Mesothelial cell of epicardium (in vitro differentiated cells): ENCODE measurements around the gene BUD23. TPM values are rescaled to one million over a fixed set of nuclear protein-coding genes. Genes with fewer than 3 reads are reported as not detected.
A peak's percentile ranks its signal among the peaks of the same experiment; 100 is the strongest.
"Not testable (repeated sequence)": the region's sequence is repeated elsewhere in the genome, so short reads cannot be mapped to it uniquely, and the experiment has no call there.

Source experiments
- DNase-seq, 2 experiments: peaks; one replicate each; pipeline ENCODE4 v3.0.0; 2021; ENCODE audit warnings: low spot score in 2 of 2; ENCODE audit not compliant: unreplicated experiment in 2 of 2
- H3K27ac Mint-ChIP-seq: 2 replicates; pipeline ENCODE4 v1.8.0; 2021; ENCODE audit warnings: mixed read lengths
- H3K27me3 Mint-ChIP-seq: 2 replicates; pipeline ENCODE4 v1.8.0; 2021; ENCODE audit warnings: low read depth, mixed read lengths
- H3K36me3 Mint-ChIP-seq: 2 replicates; pipeline ENCODE4 v1.8.0; 2021; ENCODE audit warnings: mixed read lengths
- H3K4me1 Mint-ChIP-seq: 2 replicates; pipeline ENCODE4 v1.8.0; 2021; ENCODE audit warnings: mixed read lengths
- H3K4me3 Mint-ChIP-seq: 2 replicates; pipeline ENCODE4 v1.8.0; 2021; ENCODE audit warnings: mild to moderate bottlenecking, moderate library complexity, mixed read lengths
- H3K9me3 Mint-ChIP-seq: 2 replicates; pipeline ENCODE4 v1.8.0; 2021; ENCODE audit warnings: mixed read lengths
- total RNA-seq: library from RNA; stranded (reverse); gene quantifications from 3 replicates; pipeline ENCODE4 v1.2.1, GENCODE V29; 2021
- TF ChIP-seq, protein P1 (sequence below): fragments of 200-600 bp; sonication (generic); IDR thresholded peaks from one replicate; pipeline ENCODE4 v1.5.0; 2021; ENCODE audit warnings: antibody characterized with exemption; ENCODE audit not compliant: unreplicated experiment

BUD23 gene
- total RNA-seq, 1 donor from 2014 or later, result 69.1 TPM

DNA sequence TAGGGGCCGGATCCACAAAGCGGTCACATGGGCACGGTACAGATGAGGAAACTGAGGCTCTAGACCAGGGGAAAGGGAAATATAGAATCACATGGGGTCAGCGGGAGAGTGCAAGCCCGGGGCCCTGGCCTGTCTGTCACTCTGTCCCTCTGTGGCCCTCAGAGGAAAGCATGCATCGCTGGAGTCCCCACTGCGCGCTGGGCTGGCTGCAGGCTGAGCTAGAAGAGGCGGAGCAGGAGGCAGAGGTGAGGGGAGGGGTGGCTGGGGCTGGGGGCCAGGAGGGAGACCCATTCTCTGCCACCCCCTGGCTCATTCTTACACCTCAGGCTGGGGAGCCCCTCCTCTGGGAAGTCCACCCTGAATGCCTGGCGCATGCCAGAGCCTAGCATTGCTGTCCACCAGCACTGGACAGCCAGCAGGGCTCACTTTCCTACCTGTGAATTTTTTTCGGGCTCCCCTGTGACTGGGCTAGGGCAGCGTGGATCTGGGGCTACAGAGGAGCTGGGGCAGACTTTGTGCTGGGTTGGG is 13.5 kb upstream of the BUD23 start:
- TF ChIP-seq, protein P1, sequence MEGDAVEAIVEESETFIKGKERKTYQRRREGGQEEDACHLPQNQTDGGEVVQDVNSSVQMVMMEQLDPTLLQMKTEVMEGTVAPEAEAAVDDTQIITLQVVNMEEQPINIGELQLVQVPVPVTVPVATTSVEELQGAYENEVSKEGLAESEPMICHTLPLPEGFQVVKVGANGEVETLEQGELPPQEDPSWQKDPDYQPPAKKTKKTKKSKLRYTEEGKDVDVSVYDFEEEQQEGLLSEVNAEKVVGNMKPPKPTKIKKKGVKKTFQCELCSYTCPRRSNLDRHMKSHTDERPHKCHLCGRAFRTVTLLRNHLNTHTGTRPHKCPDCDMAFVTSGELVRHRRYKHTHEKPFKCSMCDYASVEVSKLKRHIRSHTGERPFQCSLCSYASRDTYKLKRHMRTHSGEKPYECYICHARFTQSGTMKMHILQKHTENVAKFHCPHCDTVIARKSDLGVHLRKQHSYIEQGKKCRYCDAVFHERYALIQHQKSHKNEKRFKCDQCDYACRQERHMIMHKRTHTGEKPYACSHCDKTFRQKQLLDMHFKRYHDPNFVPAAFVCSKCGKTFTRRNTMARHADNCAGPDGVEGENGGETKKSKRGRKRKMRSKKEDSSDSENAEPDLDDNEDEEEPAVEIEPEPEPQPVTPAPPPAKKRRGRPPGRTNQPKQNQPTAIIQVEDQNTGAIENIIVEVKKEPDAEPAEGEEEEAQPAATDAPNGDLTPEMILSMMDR, result no peak
- H3K4me3 Mint-ChIP-seq, result peak overlapping the region; percentile 20
- no peak overlapping the region for H3K27ac Mint-ChIP-seq
- peaks cover 7% of the 10 kb centered on the region for H3K36me3 Mint-ChIP-seq
- no peak for DNase-seq
- H3K27me3 Mint-ChIP-seq, result peaks cover 4% of the 10 kb centered on the region
- H3K4me1 Mint-ChIP-seq, result peaks cover 9% of the 10 kb centered on the region
- H3K9me3 Mint-ChIP-seq, result no peaks in the 10 kb centered on the region

DNA sequence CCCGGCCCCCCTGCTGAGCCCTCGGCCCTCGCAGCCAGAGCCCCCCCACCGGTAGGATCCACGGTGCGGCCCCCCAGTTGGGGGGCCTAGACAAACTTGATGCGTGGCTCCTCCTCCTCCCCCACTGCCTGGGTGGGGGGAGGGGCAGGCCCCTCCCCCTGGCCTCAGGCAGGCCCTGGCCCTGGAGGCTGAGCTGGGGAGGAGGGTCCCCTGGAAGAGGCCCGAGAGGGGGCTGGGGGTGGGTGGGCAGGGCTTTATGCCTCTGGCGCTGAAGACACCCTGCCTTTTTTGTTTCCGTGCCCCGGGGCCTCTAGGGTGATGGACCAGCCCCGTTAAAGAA is 12.1 kb upstream of the BUD23 start:
- no peak overlapping the region for H3K27ac Mint-ChIP-seq
- H3K4me3 Mint-ChIP-seq, result no peak overlapping the region
- H3K36me3 Mint-ChIP-seq, result peaks cover 8% of the 10 kb centered on the region
- H3K4me1 Mint-ChIP-seq, result peaks cover 9% of the 10 kb centered on the region
- no peaks in the 10 kb centered on the region for H3K9me3 Mint-ChIP-seq
- no peaks in the 10 kb centered on the region for H3K27me3 Mint-ChIP-seq
- DNase-seq, result no peak
- TF ChIP-seq, protein P1, result no peak

DNA sequence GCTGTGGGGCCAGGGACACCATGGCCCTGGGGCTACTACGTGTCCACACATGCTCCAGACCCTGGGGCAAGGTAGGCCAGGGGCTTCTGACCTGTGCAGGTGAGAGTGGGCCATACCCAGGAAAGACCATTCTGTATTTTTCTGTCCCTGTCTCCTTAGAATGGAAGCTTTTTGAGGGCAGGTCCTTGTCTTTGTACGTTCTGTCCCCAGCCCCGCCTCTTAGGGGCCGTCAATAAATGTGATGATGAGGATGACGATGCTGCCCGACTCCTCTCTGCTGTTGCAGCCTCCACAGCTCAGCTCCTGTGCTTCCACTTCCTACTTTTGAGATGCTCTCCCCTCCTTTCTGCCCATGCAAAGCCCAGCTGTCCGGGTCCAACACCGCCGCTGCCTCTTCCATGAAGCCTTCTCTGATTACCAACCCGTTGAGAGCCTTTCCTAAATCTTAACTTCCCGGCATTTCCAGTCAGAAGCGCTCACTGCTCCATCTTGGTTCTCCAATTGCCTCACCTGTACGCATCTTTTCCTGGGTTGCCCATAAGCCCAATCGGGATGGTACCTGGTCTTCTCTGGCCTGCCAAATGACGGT is 11.4 kb upstream of the BUD23 start:
- no peak for DNase-seq
- Mint-ChIP-seq H3K9me3 (no peaks in the 10 kb centered on the region), H3K4me1 (peaks cover 9% of the 10 kb centered on the region), H3K36me3 (peaks cover 8% of the 10 kb centered on the region), H3K27me3 (no peaks in the 10 kb centered on the region), H3K27ac (no peak overlapping the region), H3K4me3 (no peak overlapping the region)
- TF ChIP-seq, protein P1, result no peak

DNA sequence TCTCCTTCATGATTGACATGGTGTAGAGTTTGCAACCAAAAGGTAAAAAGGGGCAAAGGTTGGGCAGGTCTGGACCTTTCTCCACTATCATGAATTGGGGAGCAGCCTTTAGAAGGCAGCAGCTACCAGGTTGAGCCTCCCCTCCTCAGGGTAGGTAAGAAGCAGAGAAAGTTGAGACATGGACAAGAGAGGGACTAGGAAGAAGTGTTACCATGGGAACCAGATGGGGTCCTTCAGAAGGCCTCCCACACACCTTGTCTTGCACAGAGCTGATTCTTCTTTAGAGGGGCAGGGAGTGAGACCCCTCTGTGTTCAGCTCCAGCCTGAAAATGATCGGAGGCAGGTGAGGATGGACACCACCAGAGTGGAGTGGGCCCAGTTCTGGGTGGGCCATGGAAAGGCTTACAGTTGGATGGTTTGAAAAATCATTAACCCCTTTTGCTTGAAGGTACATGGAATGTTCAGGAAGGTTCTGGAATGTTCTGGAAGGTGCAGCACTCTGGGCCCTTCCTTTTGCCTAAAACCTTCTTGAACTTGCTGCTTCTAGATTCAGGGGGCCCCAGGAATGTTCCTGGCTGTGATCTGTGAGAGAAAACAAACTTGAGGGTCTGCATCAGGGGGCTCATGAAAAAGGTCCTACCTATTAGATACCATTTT is 8.8 kb upstream of the BUD23 start:
- TF ChIP-seq, protein P1, result no peak
- Mint-ChIP-seq H3K4me1 (peaks cover 2% of the 10 kb centered on the region), H3K36me3 (peaks cover 23% of the 10 kb centered on the region), H3K27ac (no peak overlapping the region), H3K4me3 (no peak overlapping the region), H3K27me3 (no peaks in the 10 kb centered on the region), H3K9me3 (no peaks in the 10 kb centered on the region)
- no peak for DNase-seq

DNA sequence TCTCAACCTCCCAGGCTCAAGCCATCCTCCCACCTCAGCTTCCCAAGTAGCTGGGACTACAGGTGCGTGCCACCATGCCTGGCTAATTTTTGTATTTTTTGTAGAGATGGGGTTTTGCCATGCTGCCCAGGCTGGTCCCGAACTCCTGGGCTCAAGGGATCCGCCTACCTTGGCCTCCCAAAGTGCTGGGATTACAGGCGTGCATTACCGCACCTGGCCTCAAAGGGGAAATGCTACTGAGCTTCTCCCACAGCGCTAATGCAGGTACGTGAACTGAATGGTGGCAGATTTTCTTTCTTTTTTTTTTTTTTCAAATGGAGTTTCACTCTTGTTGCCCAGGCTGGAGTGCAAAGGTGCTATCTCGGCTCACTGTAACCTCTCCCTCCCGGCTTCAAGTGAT is 7.3 kb upstream of the BUD23 start:
- not testable (repeated sequence) for DNase-seq, H3K27me3 Mint-ChIP-seq, H3K9me3 Mint-ChIP-seq, H3K4me3 Mint-ChIP-seq, H3K4me1 Mint-ChIP-seq, H3K27ac Mint-ChIP-seq
- H3K36me3 Mint-ChIP-seq, result peaks cover 25% of the 10 kb centered on the region

DNA sequence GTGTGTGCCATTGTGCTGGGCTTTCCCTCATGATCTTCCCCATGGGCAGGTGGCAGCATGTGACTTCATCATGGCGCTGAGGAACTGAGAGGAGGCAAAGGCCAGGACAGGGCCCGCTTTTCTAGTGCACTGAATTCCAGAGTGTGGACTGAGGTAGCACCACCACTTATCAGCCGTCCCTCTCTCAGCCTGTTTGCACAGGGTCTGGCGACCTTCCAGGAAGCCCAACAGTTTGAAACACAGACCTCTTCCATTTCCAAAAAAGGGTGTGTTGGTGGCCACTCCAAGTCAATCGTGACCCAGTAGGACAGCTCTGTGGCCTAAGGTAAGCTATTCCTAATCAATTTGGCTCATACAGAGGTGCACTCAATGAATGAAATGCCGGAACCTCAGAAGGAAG is 4.5 kb upstream of the BUD23 start:
- no peak overlapping the region for H3K4me3 Mint-ChIP-seq
- DNase-seq, result no peak
- TF ChIP-seq, protein P1, result no peak
- no peak overlapping the region for H3K27ac Mint-ChIP-seq
- peaks cover 23% of the 10 kb centered on the region for H3K4me1 Mint-ChIP-seq
- H3K9me3 Mint-ChIP-seq, result no peaks in the 10 kb centered on the region
- H3K27me3 Mint-ChIP-seq, result no peaks in the 10 kb centered on the region
- peaks cover 19% of the 10 kb centered on the region for H3K36me3 Mint-ChIP-seq
